GM18519 (cell line): ENCODE data around the gene DDAH1.
A peak's percentile ranks its signal among the peaks of the same experiment; 100 is the strongest.
"Not testable (repeated sequence)": the region's sequence is repeated elsewhere in the genome, so short reads cannot be mapped to it uniquely, and the experiment has no call there.

Source experiments
- ATAC-seq: cut with Tn5 transposase; IDR thresholded peaks from one replicate; pipeline ENCODE4 v1.9.1; 2021; ENCODE audit warnings: mild to moderate bottlenecking, moderate library complexity; ENCODE audit not compliant: unreplicated experiment, low FRiP score

DDAH1 gene

DNA sequence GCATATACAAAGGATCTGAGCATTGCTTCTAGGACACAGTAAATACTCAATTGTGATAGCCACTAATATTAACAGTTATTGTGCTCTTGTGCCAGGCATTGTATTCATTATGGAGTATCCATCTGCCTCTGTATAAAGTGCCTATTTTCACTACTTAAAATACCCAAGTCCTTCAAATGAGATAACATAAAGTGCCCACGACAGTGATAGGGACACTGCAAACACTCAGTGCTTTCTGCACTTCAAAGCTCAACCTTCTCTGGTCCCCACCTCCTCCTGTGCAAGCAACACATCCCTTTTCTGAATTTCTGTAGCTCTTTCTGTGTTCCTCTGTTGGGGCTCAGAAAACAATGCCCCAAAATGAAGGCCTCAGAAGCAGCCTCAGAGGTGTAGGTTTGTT, 6.6 kb upstream of the DDAH1 start:
- ATAC-seq = no peak

DNA sequence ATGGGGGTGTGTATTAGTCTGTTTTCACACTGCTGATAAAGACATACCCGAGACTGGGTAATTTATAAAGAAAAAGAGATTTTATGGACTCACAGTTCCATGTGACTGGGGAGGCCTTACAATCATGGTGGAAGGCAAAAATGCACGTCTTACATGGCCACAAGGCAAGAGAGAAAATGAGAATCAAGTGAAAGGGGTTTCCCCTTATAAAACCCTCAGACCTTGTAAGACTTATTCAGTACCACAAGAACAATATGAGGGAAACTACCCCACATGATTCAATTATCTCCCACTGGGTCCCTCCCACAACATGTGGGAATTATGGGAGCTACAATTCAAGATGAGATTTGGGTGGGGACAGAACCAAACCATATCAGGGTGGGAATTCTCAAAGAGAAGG, 5.2 kb upstream of the DDAH1 start:
- not testable (repeated sequence) for ATAC-seq

DNA sequence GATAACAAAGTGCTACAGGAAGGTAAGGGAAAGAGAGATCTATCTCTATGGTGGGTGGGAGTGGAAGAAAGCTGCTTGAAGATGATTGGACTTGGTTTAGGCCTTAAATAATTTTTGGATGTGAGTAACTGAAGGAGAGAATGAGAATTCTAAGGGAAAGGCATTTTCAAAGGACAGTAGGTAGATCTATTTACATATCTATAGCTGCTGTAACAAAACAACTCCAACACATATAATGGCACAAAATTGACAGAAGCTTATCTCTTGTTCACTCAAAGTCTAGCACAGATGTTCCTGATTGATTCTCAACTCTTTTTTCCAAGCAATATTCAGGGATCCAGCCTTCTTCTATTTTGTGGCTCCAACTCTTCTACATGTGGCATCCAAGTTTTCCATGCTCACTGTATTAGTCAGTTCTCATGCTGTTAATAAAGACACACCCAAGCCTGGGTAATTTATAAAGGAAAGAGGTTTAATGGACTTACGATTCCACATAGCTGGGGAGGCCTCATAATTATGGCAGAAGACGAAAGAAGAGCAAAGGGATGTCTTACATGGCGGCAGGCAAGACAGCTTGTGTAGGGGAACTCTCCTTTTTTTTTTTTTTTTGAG, 3.1 kb upstream of the DDAH1 start:
- ATAC-seq = no peak

DNA sequence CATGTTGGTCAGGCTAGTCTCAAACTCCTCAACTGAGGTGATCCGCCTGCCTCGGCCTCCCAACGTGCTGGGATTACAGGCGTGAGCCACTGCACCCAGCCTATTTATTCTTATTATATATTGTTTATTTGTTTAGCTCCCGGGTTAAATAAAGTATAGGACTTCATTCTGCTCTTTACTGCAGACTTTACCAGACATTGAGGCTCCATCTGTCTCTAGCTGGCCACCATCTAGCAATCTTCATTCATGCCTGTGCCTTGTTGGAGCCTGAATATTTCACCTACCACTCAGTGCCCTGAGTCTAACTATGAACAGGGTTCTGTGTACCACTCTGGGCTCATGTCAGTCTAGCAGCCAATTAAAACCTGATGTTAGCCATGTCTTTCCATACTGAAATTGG, 2.1 kb upstream of the DDAH1 start:
- no peak for ATAC-seq

DNA sequence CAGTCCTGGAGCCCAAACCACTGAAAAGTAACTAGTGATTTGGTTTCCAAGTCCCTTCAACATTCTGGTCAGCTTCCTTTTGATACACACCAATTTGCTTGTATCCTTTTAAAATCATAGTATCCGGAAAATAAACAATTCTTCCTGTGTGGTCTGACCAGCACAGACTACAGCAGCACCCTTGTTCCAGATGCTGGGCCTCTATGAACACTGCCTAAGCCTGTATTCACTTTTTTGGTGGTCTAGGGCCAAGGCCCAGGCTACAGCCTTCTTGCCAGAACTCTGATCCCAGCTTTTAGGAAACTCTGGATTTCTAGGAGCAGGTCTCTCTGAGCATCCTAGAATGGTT, 801 bp upstream of the DDAH1 start:
- no peak for ATAC-seq

DNA sequence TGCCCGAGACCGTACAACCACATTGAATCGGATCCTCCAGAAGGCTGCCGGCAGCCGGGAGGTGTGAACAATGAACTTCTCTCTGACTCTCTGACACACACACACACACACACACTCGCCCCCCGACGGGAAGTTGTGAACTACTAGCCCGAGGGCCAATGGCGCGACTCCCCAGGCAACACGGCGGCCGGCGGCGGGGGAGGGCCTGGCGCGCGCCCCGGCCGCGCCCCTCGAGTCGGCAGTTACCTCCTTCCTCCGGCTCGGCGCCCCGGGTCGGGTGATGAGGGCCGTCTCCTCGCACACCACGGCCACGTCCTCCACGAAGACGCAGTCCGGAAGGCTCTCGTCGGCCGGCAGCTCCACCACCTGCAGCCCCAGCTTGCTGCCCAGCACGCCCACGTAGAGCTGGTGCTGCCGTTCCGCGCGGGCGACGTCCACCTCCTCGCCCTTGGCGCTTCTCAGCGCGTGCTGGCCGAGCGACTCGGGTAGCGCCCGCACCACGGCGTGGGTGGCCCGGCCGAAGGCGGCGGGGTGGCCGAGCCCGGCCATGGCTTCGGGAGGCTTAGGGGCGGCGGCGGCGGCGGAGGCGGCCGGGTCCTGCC, 361 bp downstream of the DDAH1 start:
- ATAC-seq = peak; percentile 57

DNA sequence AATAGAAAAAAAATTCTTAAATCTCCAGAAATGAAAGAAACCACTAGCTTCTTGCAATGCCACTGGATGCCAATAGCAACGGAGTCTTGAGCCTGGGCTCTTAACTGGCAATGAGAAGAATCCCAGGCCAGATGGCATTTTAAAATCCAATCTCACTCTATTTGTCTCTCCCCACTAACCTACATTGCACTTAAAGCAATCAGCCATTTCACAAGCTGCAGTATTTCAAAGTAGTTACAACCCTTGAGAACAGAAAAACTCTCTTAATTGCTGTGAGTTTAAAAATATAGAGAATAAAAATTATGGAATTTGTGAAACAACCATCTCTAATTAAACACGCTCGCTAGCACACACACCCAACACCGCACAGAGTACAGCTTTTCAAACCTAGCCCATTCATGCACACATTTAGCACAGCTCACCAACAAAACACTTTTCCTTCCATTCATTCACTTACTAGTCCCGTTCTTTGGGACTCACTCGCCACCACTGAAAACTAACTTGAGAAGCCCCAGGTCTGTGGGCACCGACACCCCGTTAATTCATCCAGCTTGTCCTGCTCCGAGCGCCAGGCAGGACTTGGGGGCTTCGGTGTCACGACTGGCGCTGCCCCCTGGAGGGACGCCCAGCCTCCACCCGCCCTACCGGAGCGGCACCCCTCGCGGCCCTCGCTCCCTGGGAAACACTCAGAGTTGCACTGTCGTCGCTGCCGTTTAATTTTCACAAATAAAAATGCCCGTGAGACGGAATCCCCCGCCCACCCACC, 1.0 kb downstream of the DDAH1 start:
- ATAC-seq = no peak

DNA sequence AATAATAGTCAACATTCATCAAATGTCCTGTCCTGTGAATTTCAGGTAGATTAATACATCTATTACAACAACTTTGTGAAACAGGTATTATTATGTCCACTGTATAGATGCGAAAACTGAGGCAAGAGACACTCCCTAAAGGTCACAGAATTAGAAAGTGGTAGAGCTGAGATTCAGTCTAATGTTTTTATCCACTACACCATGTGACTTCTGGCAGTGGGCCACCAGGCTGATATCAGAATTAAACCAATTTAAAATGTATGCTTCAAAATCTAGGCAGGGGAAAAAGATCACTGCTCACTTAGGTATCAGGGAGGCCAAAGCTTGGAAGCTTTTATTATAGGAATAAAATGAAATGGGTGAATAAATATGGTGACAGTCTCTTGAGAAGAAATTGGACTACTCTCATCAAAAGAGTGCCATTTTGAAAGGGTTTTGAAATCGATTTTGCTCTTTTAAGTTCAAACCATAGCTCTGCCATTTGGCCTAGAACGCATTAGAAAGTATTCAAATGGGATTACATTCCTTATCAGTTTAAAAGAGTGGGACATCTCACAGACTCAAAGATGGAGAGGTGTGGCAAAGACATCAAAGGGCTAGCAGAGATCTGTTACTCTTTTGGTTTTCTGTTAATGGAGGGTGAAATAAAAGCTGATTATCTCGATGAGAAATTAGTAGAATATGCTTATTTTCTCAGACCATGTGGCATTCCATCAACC, 1.9 kb downstream of the DDAH1 start:
- no peak for ATAC-seq

DNA sequence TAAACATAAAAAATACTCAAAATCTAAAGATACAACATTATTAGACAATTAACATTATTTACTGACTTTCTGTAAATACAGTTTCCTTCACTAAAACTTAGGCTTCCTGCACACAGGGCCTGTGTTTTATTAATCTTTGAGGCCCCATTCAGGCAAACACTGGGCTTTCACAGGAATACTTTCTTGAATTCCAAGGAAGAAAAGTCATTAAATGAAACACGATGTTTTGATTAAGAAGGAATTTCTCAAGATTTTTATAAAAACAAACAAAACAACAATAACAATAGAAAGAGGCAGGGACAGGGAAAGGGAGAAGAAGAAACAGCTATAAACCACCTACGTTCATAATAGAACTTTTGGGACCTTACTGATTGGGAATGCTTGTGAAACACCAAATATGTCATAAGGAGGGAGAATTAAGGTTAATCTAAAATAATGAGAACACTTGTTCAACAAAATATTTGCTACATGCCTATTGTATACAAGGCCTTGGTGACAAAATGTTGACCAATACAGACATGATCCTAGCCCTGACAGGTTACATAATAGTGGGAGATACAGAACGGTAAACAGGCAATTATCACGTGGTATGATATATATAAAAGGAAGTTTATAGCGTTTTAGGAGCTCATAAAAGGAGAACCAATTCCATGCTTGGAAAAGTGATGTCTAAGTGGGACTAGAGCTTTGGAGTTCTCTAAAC, 3.6 kb downstream of the DDAH1 start:
- no peak for ATAC-seq

DNA sequence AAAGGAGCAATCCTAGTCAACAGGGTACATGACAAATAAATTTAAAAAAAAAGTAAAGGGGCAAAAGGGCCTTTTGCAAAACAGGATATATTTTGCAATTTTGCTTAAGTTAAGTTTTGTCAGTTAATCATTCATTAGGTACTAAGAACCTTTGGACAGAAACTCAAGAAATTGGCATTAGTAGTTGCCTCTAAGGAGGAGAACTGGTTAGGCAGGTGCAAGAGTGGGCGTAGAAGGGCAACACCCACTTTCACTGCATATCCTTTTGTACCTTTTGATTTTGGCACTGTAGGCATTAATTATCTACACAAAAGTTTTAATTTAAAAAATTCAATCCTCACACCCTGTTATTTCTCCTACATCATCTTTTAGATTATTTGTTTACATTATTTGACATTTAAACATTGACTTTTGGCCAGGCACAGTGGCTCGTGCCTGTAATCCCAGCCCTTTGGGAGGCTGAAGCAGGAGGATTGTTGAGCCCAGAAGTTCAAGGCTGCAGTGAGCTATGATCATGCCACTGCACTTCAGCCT, 4.3 kb downstream of the DDAH1 start:
- ATAC-seq = no peak

DNA sequence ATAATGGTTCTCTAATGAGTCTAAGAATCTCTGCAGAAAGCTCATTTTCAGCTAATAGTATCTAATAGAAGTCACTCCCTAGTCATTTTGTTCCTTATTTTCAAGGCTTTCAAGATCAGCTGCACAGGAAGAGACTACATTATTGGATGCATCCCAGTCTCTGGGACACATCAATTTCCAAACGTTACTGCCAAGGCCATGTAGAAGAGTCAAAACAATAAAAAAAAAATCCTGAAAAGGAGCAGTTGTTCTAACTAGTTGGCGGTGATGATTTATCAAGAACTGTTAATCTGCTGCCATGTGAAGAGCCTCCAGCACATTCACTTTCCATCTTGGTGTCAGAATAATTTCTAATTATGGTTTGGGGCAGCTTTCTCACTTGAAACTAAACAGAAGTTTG, 5.7 kb downstream of the DDAH1 start:
- no peak for ATAC-seq

DNA sequence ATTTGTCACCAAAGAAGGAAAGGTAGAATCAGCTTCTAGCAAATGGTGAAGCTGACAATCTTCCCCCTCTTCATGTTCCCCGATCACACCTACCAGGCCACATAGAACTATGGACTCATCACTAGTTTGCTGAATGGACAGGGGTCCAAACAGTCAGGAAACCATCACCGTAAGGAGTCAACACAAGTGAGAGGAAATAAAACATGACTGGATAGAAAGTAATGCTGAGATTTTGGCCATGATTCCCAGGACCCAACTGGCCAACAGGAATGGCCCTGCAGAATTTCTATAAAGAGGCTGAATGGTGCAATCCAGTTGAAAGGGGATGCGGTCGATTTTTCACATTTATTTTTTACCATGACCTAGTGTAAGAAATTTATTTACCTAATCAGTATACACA, 10.7 kb downstream of the DDAH1 start:
- no peak for ATAC-seq

DNA sequence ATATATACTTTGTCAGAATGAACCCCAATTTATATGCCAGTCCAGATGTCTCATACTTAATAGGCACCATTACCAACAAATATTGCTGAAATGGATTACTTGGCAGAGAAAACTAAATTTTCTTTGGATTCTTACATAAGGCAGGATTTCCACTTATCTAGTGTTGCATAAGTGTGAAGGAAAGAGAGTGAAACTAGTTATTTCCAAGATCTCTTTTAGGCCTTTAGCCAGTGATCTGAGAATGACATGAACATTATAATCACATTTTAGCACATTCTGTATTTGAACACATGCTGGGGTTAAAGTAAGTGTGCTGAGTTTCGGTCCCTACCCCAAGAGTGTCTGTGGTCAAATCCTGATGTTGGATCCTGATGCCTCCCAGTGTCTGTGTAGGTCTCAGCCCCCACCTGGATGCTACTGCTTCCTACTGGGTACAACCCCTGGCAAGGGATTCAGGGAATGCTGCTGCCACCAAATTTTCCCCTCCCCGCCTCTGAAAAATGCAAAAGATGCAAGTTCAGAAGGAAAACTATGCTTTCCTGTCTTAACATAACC, 11.2 kb downstream of the DDAH1 start:
- ATAC-seq = no peak

DNA sequence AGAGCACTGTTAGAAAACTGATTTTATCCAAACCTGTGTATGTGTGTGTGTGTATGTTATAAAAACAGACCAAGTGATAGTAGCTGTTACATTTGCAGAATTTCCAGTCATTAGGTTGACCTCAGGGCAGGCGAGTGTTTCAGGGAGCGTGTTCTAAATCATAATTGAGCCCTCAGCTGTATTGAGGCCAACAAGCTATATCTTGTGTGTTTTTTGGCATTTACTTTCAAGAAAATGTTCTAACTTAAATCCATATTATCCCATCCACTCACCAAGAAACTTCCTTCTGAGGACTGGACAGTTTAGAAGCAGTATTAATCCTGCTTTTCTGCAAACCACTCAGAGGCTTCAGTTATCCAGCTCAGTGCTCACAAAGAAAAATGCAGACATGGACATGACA, 12.0 kb downstream of the DDAH1 start:
- no peak for ATAC-seq

DNA sequence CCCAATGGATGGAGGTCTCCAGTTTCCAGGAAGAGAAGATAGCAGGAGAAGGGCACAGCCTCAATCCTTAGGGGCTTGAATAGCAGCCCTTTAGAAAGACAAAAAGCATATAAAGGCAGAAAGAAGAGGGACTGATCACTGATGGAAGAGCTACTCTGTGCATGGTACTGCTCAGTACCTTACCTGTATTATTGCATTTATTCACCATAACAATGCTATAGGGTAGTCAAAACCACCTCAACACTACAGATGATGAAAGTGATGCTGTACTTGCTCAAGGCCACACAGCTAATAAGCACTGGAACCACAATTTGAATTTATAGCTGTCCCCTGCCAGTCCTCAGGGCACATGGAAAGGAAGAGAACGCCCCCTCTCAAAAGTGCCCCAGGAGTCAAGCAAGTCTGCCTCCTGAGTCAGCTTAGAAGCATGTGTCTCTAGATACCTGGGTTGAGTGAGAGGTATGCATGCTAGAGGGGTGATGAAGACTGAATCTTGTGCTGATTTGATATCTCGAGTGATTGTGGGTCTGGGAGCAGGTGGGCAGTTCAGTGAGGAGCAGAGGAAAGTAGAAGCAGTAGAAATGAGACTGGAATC, 13.6 kb downstream of the DDAH1 start:
- ATAC-seq = no peak

DNA sequence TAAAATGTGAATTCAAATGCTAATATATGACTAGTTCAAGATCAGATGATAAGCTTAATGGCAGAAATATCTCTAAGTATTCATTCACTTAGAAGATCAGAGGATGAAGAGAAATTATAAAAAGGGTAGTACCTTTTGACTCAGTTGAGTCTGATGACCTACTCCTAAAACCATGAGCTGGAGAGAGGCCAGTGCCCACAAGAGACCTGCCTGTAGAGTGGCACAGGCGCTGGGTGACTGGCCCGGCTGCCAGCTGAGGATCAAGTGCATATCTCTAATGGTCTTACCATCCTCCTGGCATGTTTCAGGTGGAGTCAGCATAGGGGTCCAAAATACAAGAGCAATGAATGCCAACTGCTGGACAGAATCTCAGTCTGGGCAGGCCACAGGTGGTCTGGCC, 14.1 kb downstream of the DDAH1 start:
- no peak for ATAC-seq

DNA sequence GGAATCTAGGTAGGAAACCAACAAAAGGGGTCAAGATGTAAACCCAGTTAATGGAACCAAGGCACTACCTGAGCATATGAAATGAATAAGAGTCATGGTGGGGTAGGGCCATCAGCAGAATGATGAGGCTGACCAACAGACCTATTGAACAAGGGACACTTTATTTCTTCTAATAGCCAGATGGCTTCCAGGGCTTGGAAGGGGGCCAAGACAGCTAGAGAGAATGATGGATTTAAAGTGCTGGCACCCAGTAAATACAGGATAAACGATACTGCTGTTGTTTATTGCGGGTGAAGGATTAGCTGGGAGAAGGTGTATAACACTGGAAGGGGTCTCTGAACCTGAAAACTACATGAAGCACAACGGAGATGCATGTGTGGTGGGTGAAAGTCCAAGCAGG, 15.6 kb downstream of the DDAH1 start:
- no peak for ATAC-seq

DNA sequence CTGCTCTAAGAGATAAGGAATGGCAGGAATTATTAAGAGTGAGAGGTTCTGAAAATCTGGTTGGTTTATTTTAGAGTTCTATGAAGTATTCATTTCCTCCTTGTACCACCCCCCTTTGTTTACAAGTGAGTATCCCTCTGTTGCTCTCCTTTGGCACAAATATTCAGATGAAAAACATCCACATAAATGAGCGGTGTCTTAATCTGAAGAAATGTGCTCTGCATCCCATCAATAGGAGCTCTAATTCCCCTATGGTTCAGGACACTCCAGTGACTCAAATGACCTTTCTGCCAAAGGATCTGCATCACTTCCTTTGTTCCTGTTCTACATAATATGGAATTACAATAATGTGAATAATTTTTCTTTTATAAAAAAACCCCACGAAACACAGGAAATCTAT, 16.6 kb downstream of the DDAH1 start:
- no peak for ATAC-seq

DNA sequence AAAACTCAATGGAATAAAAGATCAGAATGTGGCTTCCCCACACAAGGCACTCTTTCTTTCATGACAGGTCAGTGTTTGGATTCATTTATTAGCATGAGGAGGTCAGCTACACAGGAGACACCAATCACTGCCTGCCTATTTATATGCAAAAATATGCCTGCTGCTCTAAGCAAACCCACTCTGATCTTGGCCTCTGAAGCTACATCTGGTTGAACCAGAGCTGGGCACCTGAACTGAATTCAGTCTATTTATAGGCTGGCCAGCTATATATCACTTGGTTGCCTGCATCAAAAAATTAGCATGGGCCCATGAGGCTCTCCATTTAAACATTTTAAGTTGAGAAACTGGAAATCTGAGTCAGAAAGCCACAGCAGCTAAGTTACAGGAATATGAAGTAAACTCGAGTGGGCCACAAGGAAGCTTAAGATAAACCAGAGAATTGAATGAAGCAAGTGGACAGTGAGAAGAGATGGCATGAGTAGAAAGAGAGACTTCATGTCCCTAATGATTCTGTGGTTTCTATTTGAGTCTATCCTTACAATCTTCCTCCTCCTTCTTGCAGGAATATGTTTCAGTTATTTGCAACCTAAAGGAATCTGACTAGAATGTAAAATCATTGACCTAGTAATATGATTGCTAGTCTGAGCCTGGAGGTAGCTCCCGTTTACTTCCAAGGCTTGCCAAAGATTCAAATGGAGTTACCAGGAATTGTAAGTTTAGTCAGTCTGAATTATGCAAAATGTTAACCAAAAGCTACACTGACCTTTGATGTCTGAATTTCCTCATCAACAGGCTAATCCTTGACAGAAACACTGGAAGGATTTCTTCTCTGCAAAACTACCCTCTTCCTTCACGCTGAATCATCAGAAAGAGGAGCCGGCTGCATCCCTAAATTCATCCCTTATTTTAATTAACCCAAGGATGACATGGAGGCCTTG, 17.7 kb downstream of the DDAH1 start:
- ATAC-seq = no peak
